ENCODE measurements around the gene NCBP3. TPM values are rescaled to one million over a fixed set of nuclear protein-coding genes. Genes with fewer than 3 reads are reported as not detected.

NCBP3 gene
- total and polyA plus RNA-seq, 9 of the 15 experiments (the other 6 are each of a cell fraction or from before 2014, with no cell fraction given), result 3.1 to 25.5 (median 20.5) TPM

- Histone ChIP-seq H3K4me1 (replicated peaks in 1 of 2; ENCODE audit: control insufficient read depth in 2 of 2, insufficient read depth in 2 of 2, low read length in 2 of 2) (peaks cover 0 to 8% of the 10 kb centered on the region in 2 experiments; a peak in 2 of 5 replicates), H3K4me3 (no peak overlapping the region), H3K27me3 (ENCODE audit: control insufficient read depth in 2 of 2, insufficient read depth in 2 of 2, low read length in 2 of 2) (no peaks in the 10 kb centered on the region), H3K9ac (ENCODE audit: insufficient read depth in 1 of 2, low read depth in 2 of 2, low read length in 2 of 2) (no peak overlapping the region), H3K27ac (ENCODE audit: extremely low read depth, low read depth, low read length) (no peak overlapping the region), H3K36me3 (ENCODE audit: control insufficient read depth, insufficient read depth, low read length) (peaks cover 50% of the 10 kb centered on the region; the same call in 1 of the 3 replicates), H2AFZ (ENCODE audit: low read depth, low read length) (no peak overlapping the region), H3K79me2 (ENCODE audit: control insufficient read depth, insufficient read depth, low read length) (peaks cover 3% of the 10 kb centered on the region; the same call in 1 of the 3 replicates), H3K4me2 (ENCODE audit: insufficient read depth, low read length) (no peak overlapping the region), H4K20me1 (replicated peaks; ENCODE audit: control insufficient read depth, insufficient read depth, low read length) (no peaks in the 10 kb centered on the region), H3K9me1 (ENCODE audit: control insufficient read depth, insufficient read depth, low read length) (no peaks in the 10 kb centered on the region), H3K9me3 (replicated peaks; ENCODE audit: control insufficient read depth, insufficient read depth, low read depth, low read length) (no peaks in the 10 kb centered on the region)
- in situ Hi-C loops (cut with MboI), result no loop called here
- no TSS peak for BruUV-seq (replicated peaks)
- intact Hi-C loops (cut with micrococcal nuclease), result no loop called here
- ChIA-PET POLR2A (interaction anchor here (0.7 kb wide), 1 partner anchor 16 kb away, joined by 3 read pairs; no protein-coding TSS in a partner anchor), CTCF (ENCODE audit: low intra/inter-chr PET ratio) (no interaction called here)
- 79% methylated on average over 3 of the region's 4 CpGs for WGBS (ENCODE audit: insufficient coverage, low coverage, missing lambda C conversion rate)
- FAIRE-seq, result no peak
- ATAC-seq, result no peak
- TF ChIP-seq HDAC1 (IDR thresholded peaks at IDR 0.05), result no peak
- TF ChIP-seq KAT7 (CRISPR knock-in tag; IDR thresholded peaks at IDR 0.05; ENCODE audit: borderline replicate concordance), result no peak
- TF ChIP-seq, protein P1, sequence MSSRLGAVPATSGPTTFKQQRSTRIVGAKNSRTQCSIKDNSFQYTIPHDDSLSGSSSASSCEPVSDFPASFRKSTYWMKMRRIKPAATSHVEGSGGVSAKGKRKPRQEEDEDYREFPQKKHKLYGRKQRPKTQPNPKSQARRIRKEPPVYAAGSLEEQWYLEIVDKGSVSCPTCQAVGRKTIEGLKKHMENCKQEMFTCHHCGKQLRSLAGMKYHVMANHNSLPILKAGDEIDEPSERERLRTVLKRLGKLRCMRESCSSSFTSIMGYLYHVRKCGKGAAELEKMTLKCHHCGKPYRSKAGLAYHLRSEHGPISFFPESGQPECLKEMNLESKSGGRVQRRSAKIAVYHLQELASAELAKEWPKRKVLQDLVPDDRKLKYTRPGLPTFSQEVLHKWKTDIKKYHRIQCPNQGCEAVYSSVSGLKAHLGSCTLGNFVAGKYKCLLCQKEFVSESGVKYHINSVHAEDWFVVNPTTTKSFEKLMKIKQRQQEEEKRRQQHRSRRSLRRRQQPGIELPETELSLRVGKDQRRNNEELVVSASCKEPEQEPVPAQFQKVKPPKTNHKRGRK (tag; IDR thresholded peaks at IDR 0.05), result no peak
- TF ChIP-seq RBM25 (IDR thresholded peaks at IDR 0.05; ENCODE audit: low read depth, low read length, severe bottlenecking), result no peak
- no peak for TF ChIP-seq ZNF197 (CRISPR knock-in tag; IDR thresholded peaks at IDR 0.05; ENCODE audit: low read depth)
- TF ChIP-seq RBFOX2 (IDR thresholded peaks at IDR 0.05; ENCODE audit: low read depth, low read length), result no peak
- DNase-seq (ENCODE audit: extremely low read depth in 1 of 4, low spot score in 3 of 4), result no peak
These were observed 36.2 kb upstream of the NCBP3 start for GRCh38 chr17:3882276-3882675.
